ENCODE data around the gene ZNF892. TPM values are rescaled to one million over a fixed set of nuclear protein-coding genes. Genes with fewer than 3 reads are reported as not detected.

ZNF892 gene
- total and polyA plus RNA-seq, 9 of the 15 experiments (the other 6 are each of a cell fraction or from before 2014, with no cell fraction given) = 0.07 to 0.13 (median 0.09) TPM; not detected in 6

- no peak for TF ChIP-seq MLLT1 (IDR thresholded peaks at IDR 0.05)
- TF ChIP-seq ZNF143 (CRISPR knock-in tag; IDR thresholded peaks at IDR 0.05) = peak; percentile 96
- TF ChIP-seq YY1 (IDR thresholded peaks at IDR 0.05; ENCODE audit: borderline replicate concordance in 1 of 3, control insufficient read depth in 1 of 3, extremely low read depth in 1 of 3, insufficient read depth in 3 of 3, insufficient read length in 1 of 3, insufficient replicate concordance in 2 of 3, low read depth in 1 of 3, low read length in 2 of 3) = peak; percentile 91 to 98 (median 95)
- no peak for TF ChIP-seq POU5F1 (IDR thresholded peaks at IDR 0.05; ENCODE audit: borderline replicate concordance, low read depth, low read length, partially characterized antibody)
- TF ChIP-seq ZNF121 (CRISPR knock-in tag; conservative IDR thresholded peaks at IDR 0.05) = no peak
- TF ChIP-seq FOSL1 (tag; conservative IDR thresholded peaks at IDR 0.05) = peak; percentile 29; the same call in 1 of the 2 replicates
- peak; percentile 95 for TF ChIP-seq SUPT5H (IDR thresholded peaks at IDR 0.05)
- TF ChIP-seq ZNF766 (CRISPR knock-in tag; conservative IDR thresholded peaks at IDR 0.05) = peak; percentile 83
- no peak for TF ChIP-seq KLF1 (tag; IDR thresholded peaks at IDR 0.05)
- no peak; the same call in 1 of the 2 replicates for TF ChIP-seq TEAD4 (IDR thresholded peaks at IDR 0.05; ENCODE audit: low read length)
- no peak for TF ChIP-seq TEAD4 (CRISPR knock-in tag; IDR thresholded peaks at IDR 0.05; ENCODE audit: borderline replicate concordance)
- no peak for TF ChIP-seq RBM14 (IDR thresholded peaks at IDR 0.05; ENCODE audit: borderline replicate concordance, insufficient read depth, low read depth, low read length)
- TF ChIP-seq ZFX (CRISPR knock-in tag; IDR thresholded peaks at IDR 0.05) = peak; percentile 67
- TF ChIP-seq ZNF668 (CRISPR knock-in tag; IDR thresholded peaks at IDR 0.05) = no peak
- 0 out of 2 replicates have a peak, but pooled peaks have one; percentile 19 for TF ChIP-seq GATAD2A (IDR thresholded peaks at IDR 0.05)
- TF ChIP-seq ZNF444 (CRISPR knock-in tag; IDR thresholded peaks at IDR 0.05) = no peak
- no peak for TF ChIP-seq NCOA4 (IDR thresholded peaks at IDR 0.05; ENCODE audit: partially characterized antibody)
- TF ChIP-seq WHSC1 (IDR thresholded peaks at IDR 0.05; ENCODE audit: low read length) = no peak
- peak; percentile 99 for TF ChIP-seq PHF8 (IDR thresholded peaks at IDR 0.05; ENCODE audit: borderline replicate concordance, low read length)
- TF ChIP-seq POLR2B (IDR thresholded peaks at IDR 0.05; ENCODE audit: low read depth, partially characterized antibody) = peak; percentile 84
- TF ChIP-seq ATF1 (CRISPR knock-in tag; IDR thresholded peaks at IDR 0.05) = peak; percentile 73; the same call in 1 of the 2 replicates
- TF ChIP-seq ATF1 (tag; IDR thresholded peaks at IDR 0.05) = peak; percentile 99
- no peak for TF ChIP-seq ZNF282 (CRISPR knock-in tag; IDR thresholded peaks at IDR 0.05)
- no peak for TF ChIP-seq PTRF (tag; IDR thresholded peaks at IDR 0.05)
- peak; percentile 56; the same call in 1 of the 2 replicates for TF ChIP-seq KHSRP (IDR thresholded peaks at IDR 0.05)
- peak; percentile 97 for TF ChIP-seq CREB1 (IDR thresholded peaks at IDR 0.05)
- TF ChIP-seq CREB1 (CRISPR knock-in tag; IDR thresholded peaks at IDR 0.05) = peak; percentile 97
- TF ChIP-seq ZBTB2 (IDR thresholded peaks at IDR 0.05) = peak; percentile 91
- TF ChIP-seq EHMT2 (IDR thresholded peaks at IDR 0.05) = peak; percentile 82
These were observed 41.8 kb upstream of the ZNF892 start, which contains the start of gene ZNF2 (continued) for GRCh38 chr2:95165371-95166064.

Measured in K562 (cell line).